Upper lobe of right lung (tissue), 1 donor: ENCODE results near the gene CROCC. TPM values are rescaled to one million over a fixed set of nuclear protein-coding genes. Genes with fewer than 3 reads are reported as not detected.
"Not testable (repeated sequence)": the region's sequence is repeated elsewhere in the genome, so short reads cannot be mapped to it uniquely, and the experiment has no call there.

Experiments
- ATAC-seq: fragments of 200-7000 bp; cut with Tn5 transposase; one replicate; pipeline ENCODE4 v1.9.1; 2020; ENCODE audit warnings: mild to moderate bottlenecking, moderate library complexity
- DNase-seq: peaks from one replicate; pipeline ENCODE4 v3.0.0-alpha.2; 2020
- H3K27ac ChIP-seq: fragments of 200-600 bp; one replicate; pipeline ENCODE4 v1.8.0; 2022
- H3K27me3 ChIP-seq: fragments of 200-600 bp; one replicate; pipeline ENCODE4 v1.8.0; 2022; ENCODE audit warnings: mild to moderate bottlenecking
- H3K36me3 ChIP-seq: fragments of 200-600 bp; one replicate; pipeline ENCODE4 v1.8.0; 2022
- H3K4me1 ChIP-seq: fragments of 200-600 bp; one replicate; pipeline ENCODE4 v1.8.0; 2022
- H3K4me3 ChIP-seq: fragments of 200-600 bp; one replicate; pipeline ENCODE4 v1.8.0; 2022; ENCODE audit warnings: mild to moderate bottlenecking
- H3K9me3 ChIP-seq: fragments of 200-600 bp; one replicate; pipeline ENCODE4 v1.8.0; 2022
- intact Hi-C: fragments of 100-400 bp; cut with DNase I; formaldehyde crosslinking; loops from one replicate; pipeline ENCODE4 v1.11.0; 2022
- total RNA-seq: library from RNA; stranded (reverse); fragmentation: NEBNext Ultra II Directional; extraction: Animal tissue kit (Norgen Biotek cat#: 25700); gene quantifications from one replicate; pipeline ENCODE4 v1.2.1, GENCODE V29; 2021
- TF ChIP-seq, protein P1 (sequence below): fragments of 200-600 bp; IDR thresholded peaks from one replicate; pipeline ENCODE4 v1.8.0; 2022; ENCODE audit warnings: antibody characterized with exemption
- donor health status: DM: no; HTN: yes; CAD: no; lungs with severe emphysema.

The CROCC gene
- total RNA-seq, 1 donor from 2014 or later: 20.9 TPM

DNA sequence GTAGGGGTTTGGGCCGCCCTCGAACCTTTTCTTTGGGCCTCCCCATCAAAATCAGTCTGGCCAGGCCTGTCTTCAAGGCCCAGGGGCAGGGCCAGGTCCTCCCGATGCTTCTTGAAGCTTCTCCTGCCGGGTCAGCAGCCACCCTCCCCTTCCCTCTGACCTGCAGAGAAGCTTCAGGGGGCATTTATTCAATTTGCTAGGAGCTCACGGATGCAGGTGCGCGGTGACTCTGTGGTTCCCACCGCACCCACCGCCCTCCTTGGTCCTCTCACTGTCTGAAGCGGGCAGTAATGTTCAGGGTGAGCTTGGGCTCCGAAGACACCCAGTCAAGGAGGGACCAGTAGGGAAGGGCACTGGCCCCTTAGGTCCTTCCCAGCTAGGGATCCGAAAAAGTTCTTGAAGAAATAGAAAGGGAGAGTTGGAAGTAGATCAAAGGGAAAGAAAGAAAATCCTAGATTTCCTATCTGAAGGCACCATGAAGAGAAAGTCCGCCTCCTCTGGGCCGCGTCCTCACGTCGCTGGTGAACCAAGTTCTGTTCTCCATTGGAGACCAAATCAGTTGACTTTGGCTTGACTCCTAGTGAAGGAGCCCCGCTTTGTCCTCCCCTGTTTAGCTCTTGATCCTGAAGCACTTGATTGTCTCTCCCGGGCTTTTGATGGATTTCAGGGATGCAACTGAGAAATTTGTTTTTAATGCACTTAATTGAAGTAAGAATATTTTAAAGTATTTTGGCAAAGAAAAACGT lies 34.7 kb upstream of the CROCC start:
- intact Hi-C loops: no loop called here
- no peak for DNase-seq
- ATAC-seq: no peak
- H3K4me3 ChIP-seq: no peak overlapping the region
- no peaks in the 10 kb centered on the region for H3K9me3 ChIP-seq
- H3K27me3 ChIP-seq: no peaks in the 10 kb centered on the region
- TF ChIP-seq, protein P1, sequence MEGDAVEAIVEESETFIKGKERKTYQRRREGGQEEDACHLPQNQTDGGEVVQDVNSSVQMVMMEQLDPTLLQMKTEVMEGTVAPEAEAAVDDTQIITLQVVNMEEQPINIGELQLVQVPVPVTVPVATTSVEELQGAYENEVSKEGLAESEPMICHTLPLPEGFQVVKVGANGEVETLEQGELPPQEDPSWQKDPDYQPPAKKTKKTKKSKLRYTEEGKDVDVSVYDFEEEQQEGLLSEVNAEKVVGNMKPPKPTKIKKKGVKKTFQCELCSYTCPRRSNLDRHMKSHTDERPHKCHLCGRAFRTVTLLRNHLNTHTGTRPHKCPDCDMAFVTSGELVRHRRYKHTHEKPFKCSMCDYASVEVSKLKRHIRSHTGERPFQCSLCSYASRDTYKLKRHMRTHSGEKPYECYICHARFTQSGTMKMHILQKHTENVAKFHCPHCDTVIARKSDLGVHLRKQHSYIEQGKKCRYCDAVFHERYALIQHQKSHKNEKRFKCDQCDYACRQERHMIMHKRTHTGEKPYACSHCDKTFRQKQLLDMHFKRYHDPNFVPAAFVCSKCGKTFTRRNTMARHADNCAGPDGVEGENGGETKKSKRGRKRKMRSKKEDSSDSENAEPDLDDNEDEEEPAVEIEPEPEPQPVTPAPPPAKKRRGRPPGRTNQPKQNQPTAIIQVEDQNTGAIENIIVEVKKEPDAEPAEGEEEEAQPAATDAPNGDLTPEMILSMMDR: no peak
- H3K4me1 ChIP-seq: no peaks in the 10 kb centered on the region
- H3K27ac ChIP-seq: no peak overlapping the region
- H3K36me3 ChIP-seq: no peaks in the 10 kb centered on the region

- Histone ChIP-seq H3K27ac (peak overlapping the region; percentile 89), H3K9me3 (no peaks in the 10 kb centered on the region), H3K4me1 (no peaks in the 10 kb centered on the region), H3K4me3 (peak overlapping the region; percentile 68), H3K36me3 (no peaks in the 10 kb centered on the region), H3K27me3 (no peaks in the 10 kb centered on the region)
- ATAC-seq (peak; percentile 95), DNase-seq (peak; percentile 87)
- intact Hi-C loops: no loop called here
- TF ChIP-seq, protein P1: peak; percentile 17
Observed at GRCh38 chr1:16888860-16889816, 32.6 kb upstream of the CROCC start.

DNA sequence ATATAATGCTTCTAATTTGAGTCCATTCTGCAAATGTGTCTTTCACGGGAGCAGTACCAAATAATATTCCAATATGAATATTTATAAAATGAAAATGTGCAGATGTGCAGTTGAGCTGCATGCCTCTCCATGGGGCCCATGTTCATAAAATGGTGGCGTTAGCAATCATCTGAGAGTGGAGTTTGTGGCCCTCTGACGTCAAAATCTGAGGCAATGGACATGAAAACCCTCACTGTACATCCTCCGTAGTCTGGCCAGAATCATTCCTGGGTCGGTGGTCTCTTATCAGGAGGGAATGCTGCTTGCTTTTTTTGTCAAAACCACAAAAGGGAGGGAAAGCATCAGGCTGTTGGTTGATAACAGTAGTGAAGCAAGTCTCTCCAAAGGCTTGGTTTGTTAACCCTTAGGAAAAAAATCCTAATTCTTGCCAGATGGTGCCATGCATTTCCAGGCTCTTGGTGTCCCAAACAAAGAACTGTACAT lies 31.2 kb upstream of the CROCC start:
- H3K36me3 ChIP-seq, H3K9me3 ChIP-seq, DNase-seq, H3K4me3 ChIP-seq, H3K27ac ChIP-seq, intact Hi-C loops, H3K27me3 ChIP-seq, H3K4me1 ChIP-seq, ATAC-seq: not testable (repeated sequence)

- H3K4me1 ChIP-seq, DNase-seq, H3K36me3 ChIP-seq, H3K27me3 ChIP-seq, H3K27ac ChIP-seq, H3K4me3 ChIP-seq, ATAC-seq, H3K9me3 ChIP-seq, intact Hi-C loops: not testable (repeated sequence)
Observed at GRCh38 chr1:16891057-16891456, 30.7 kb upstream of the CROCC start.

DNA sequence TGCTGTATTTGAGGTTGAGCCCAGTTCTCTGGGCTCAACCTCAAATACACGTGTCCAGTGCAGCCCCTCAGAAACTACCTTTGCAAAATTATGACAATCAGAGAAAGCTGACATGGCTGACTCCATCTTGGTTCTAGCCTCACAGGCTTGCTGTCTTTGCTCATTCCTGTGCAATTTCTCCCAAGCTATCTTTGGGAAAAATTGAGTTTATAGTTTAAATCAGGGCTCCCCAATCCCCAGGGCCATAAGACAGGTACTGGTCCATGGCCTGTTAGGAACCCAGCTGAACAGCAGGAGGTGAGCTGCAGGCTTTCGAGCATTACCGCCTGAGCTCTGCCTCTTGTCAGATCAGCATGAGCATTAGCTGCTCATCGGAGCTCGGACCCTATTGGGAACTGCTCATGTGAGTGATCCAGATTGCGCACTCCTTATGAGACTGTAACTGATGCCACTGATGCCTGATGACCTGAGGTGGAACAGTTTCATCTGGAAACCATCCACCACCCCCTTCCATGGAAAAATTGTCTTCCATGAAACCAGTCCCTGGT lies 28.7 kb upstream of the CROCC start:
- ATAC-seq, H3K36me3 ChIP-seq, H3K27ac ChIP-seq, H3K9me3 ChIP-seq, DNase-seq, H3K4me1 ChIP-seq, intact Hi-C loops, H3K4me3 ChIP-seq, H3K27me3 ChIP-seq: not testable (repeated sequence)

GRCh38 chr1:16893796-16894195 lies 27.9 kb upstream of the CROCC start:
- DNase-seq, H3K27ac ChIP-seq, intact Hi-C loops, H3K4me1 ChIP-seq, H3K9me3 ChIP-seq, ATAC-seq, H3K36me3 ChIP-seq, H3K4me3 ChIP-seq, H3K27me3 ChIP-seq: not testable (repeated sequence)

GRCh38 chr1:16894338-16894737 lies 27.4 kb upstream of the CROCC start:
- H3K27me3 ChIP-seq, H3K4me1 ChIP-seq, H3K4me3 ChIP-seq, H3K36me3 ChIP-seq, DNase-seq, intact Hi-C loops, ATAC-seq, H3K9me3 ChIP-seq, H3K27ac ChIP-seq: not testable (repeated sequence)

DNA sequence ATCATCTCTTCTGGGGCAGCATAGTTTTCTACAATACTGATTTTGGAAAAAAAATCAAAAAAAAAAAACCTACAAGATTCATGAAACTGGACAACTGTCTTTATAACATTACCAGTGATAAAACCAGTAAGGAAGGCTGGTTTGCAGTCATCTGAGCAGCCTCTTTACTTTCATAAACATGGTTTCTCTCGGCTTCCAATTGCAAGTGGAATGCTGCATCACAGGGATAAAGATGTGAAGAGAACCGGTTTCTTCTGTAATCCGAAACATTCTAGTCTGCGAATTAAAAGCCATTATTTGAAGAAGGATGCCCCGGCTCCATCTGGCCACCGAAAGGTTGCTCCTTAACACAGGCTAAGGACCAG lies 26.5 kb upstream of the CROCC start:
- DNase-seq, ATAC-seq, intact Hi-C loops, H3K9me3 ChIP-seq, H3K36me3 ChIP-seq, H3K27ac ChIP-seq, H3K4me1 ChIP-seq, H3K4me3 ChIP-seq, H3K27me3 ChIP-seq: not testable (repeated sequence)

DNA sequence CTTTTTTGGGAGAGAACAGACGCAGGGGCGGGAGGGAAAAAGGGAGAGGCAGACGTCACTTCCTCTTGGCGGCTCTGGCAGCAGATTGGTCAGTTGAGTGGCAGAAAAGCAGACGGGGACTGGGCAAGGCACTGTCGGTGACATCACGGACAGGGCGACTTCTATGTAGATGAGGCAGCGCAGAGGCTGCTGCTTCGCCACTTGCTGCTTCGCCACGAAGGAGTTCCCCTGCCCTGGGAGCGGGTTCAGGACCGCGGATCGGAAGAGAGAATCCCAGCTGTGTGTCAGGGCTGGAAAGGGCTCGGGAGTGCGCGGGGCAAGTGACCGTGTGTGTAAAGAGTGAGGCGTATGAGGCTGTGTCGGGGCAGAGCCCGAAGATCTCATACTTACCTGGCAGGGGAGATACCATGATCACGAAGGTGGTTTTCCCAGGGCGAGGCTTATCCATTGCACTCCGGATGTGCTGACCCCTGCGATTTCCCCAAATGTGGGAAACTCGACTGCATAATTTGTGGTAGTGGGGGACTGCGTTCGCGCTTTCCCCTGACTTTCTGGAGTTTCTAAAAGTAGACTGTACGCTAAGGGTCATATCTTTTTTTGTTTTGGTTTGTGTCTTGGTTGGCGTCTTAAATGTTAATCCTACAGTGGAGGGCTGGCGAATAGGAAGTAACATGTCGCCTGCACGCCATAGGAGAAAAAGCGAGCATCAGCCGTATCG lies 26.0 kb upstream of the CROCC start, which contains the start of gene RNU1-2:
Gene RNU1-2 (plus strand): TSS at position 383 of the 718 bp plus-strand sequence.
- peak; percentile 100 for ATAC-seq
- peak within 1 kb of the TSS; percentile 32 for H3K4me3 ChIP-seq
- intact Hi-C loops, DNase-seq, H3K27me3 ChIP-seq, H3K4me1 ChIP-seq, H3K36me3 ChIP-seq, H3K9me3 ChIP-seq: not testable (repeated sequence)
- peak within 1 kb of the TSS; percentile 73 for H3K27ac ChIP-seq

- intact Hi-C loops, H3K9me3 ChIP-seq, ATAC-seq, DNase-seq, H3K4me1 ChIP-seq, H3K27me3 ChIP-seq, H3K36me3 ChIP-seq: not testable (repeated sequence)
- H3K4me3 ChIP-seq: peak overlapping the region; percentile 32
- H3K27ac ChIP-seq: peak overlapping the region; percentile 73
Observed at GRCh38 chr1:16896316-16897055, 25.2 kb upstream of the CROCC start.
